Liver (tissue), 9 donors: ENCODE measurements around the gene TCF7L2. TPM values are rescaled to one million over a fixed set of nuclear protein-coding genes. Genes with fewer than 3 reads are reported as not detected.

Experiments used
- DNase-seq: peaks from one replicate; pipeline ENCODE4 v3.0.0-alpha.2; 2017; ENCODE audit warnings: low spot score
- H3K27ac ChIP-seq, 2 donors: one replicate each; pipeline ENCODE4 v1.7.0; 2013; ENCODE audit warnings: inconsistent platforms in 2 of 2, low read length in 2 of 2, control low read depth in 1 of 2, low read depth in 1 of 2, mild to moderate bottlenecking in 1 of 2
- H3K27me3 ChIP-seq, 4 donors: one replicate each; pipeline versions ENCODE4 v1.6.1 to v1.7.0; 2013; ENCODE audit warnings: low read length in 3 of 4, inconsistent platforms in 1 of 4, mild to moderate bottlenecking in 1 of 4, moderate library complexity in 1 of 4; ENCODE audit not compliant: control insufficient read depth in 4 of 4, insufficient read depth in 4 of 4
- H3K36me3 ChIP-seq, 4 donors: one replicate each; pipeline versions ENCODE4 v1.6.1 to v1.7.0; 2013; ENCODE audit warnings: low read length in 3 of 4, mild to moderate bottlenecking in 3 of 4, low read depth in 1 of 4, moderate library complexity in 1 of 4; ENCODE audit not compliant: control insufficient read depth in 4 of 4, insufficient read depth in 3 of 4
- H3K4me1 ChIP-seq, 4 donors: one replicate each; pipeline versions ENCODE4 v1.6.1 to v1.7.0; 2013; ENCODE audit warnings: low read length in 3 of 4, mild to moderate bottlenecking in 3 of 4, moderate library complexity in 1 of 4; ENCODE audit not compliant: control insufficient read depth in 4 of 4, insufficient read depth in 4 of 4
- H3K4me3 ChIP-seq, 3 donors: one replicate each; pipeline versions ENCODE4 v1.6.1 to v1.7.0; 2013; ENCODE audit warnings: low read length in 3 of 3, control low read depth in 1 of 3, low read depth in 1 of 3, mild to moderate bottlenecking in 1 of 3
- H3K9ac ChIP-seq, 2 donors: one replicate each; pipeline ENCODE4 v1.7.0; 2013; ENCODE audit warnings: low read length in 2 of 2, mild to moderate bottlenecking in 2 of 2, moderate library complexity in 2 of 2, control low read depth in 1 of 2, low read depth in 1 of 2
- H3K9me3 ChIP-seq, 4 donors: one replicate each; pipeline versions ENCODE4 v1.6.1 to v1.7.0; 2013; ENCODE audit warnings: low read length in 3 of 4; ENCODE audit not compliant: control insufficient read depth in 4 of 4
- EGR1 ChIP-seq, 2 donors: IDR thresholded peaks; 2 replicates each; pipeline ENCODE4 v1.6.1; 2016 to 2018; ENCODE audit warnings: antibody characterized with exemption in 2 of 2, low read depth in 2 of 2
- FOXA1 ChIP-seq: IDR thresholded peaks from 2 replicates; pipeline ENCODE4 v1.6.1; 2016; ENCODE audit warnings: antibody characterized with exemption
- FOXA2 ChIP-seq: IDR thresholded peaks from 2 replicates; pipeline ENCODE4 v1.6.1; 2016; ENCODE audit warnings: antibody characterized with exemption
- GABPA ChIP-seq, 2 donors: IDR thresholded peaks in 1 of 2; conservative IDR thresholded peaks in 1 of 2; 2 replicates each; pipeline ENCODE4 v1.6.1; 2016; ENCODE audit warnings: antibody characterized with exemption in 2 of 2, mild to moderate bottlenecking in 1 of 2, moderate library complexity in 1 of 2
- HNF4A ChIP-seq, 2 donors: conservative IDR thresholded peaks; 2 replicates each; pipeline ENCODE4 v1.6.1; 2016; ENCODE audit warnings: antibody characterized with exemption in 2 of 2, mild to moderate bottlenecking in 2 of 2
- HNF4G ChIP-seq: IDR thresholded peaks from 2 replicates; pipeline ENCODE4 v1.6.1; 2016; ENCODE audit warnings: antibody characterized with exemption
- JUND ChIP-seq, 2 donors: IDR thresholded peaks; 2 replicates each; pipeline ENCODE4 v1.6.1; 2016; ENCODE audit warnings: antibody characterized with exemption in 2 of 2
- NR2F2 ChIP-seq: IDR thresholded peaks from 2 replicates; pipeline ENCODE4 v1.6.1; 2016; ENCODE audit warnings: antibody characterized with exemption
- RAD21 ChIP-seq, 2 donors: IDR thresholded peaks; 2 replicates each; pipeline ENCODE4 v1.6.1; 2016; ENCODE audit warnings: antibody characterized with exemption in 2 of 2, mild to moderate bottlenecking in 2 of 2
- RXRA ChIP-seq, 2 donors: IDR thresholded peaks; 2 replicates each; pipeline ENCODE4 v1.6.1; 2017 to 2018; ENCODE audit warnings: antibody characterized with exemption in 2 of 2, mild to moderate bottlenecking in 1 of 2
- SP1 ChIP-seq: IDR thresholded peaks from 2 replicates; pipeline ENCODE4 v1.6.1; 2018; ENCODE audit warnings: antibody characterized with exemption, mild to moderate bottlenecking
- TAF1 ChIP-seq: conservative IDR thresholded peaks from 2 replicates; pipeline ENCODE4 v1.6.1; 2016; ENCODE audit warnings: antibody characterized with exemption, mild to moderate bottlenecking
- YY1 ChIP-seq: IDR thresholded peaks from 2 replicates; pipeline ENCODE4 v1.6.1; 2016; ENCODE audit warnings: antibody characterized with exemption, mild to moderate bottlenecking
- WGBS: extraction: QIAGEN DNeasy Blood & Tissue Kit; methylation state at CpG from one replicate; pipeline ENCODE4 v1.1.7; 2013; 5-methylcytosine and 5-hydroxymethylcytosine counted together
- polyA plus RNA-seq, 2 donors: library from polyadenylated mRNA; stranded (reverse) in 1 of 2; unstranded in 1 of 2; fragments of 200-250 nt in 1 of 2; fragments of >200 nt in 1 of 2; fragmentation: Nextera tagmentation in 1 of 2; extraction: Ambion mirVana in 1 of 2; gene quantifications; one replicate each; pipeline versions ENCODE4 v1.2.1 to v1.2.3, GENCODE V29; 2013 to 2015
- total RNA-seq, 2 donors: library from RNA; depleted of rRNA; stranded (reverse); fragments of >200 nt; gene quantifications; one replicate each; pipeline ENCODE4 v1.2.3, GENCODE V29; 2014
- TF ChIP-seq, protein P1 (sequence below): IDR thresholded peaks from 2 replicates; pipeline ENCODE4 v1.6.1; 2016; ENCODE audit warnings: antibody characterized with exemption
- TF ChIP-seq, protein P2 (sequence below): IDR thresholded peaks from 2 replicates; pipeline ENCODE4 v1.6.1; 2016; ENCODE audit warnings: antibody characterized with exemption
- TF ChIP-seq, protein P3 (sequence below): IDR thresholded peaks from 2 replicates; pipeline ENCODE4 v1.6.1; 2016; ENCODE audit warnings: antibody characterized with exemption
- TF ChIP-seq, protein P4 (sequence below): fragments of 150-350 bp; IDR thresholded peaks from 2 replicates; pipeline ENCODE4 v1.5.1; 2017; ENCODE audit warnings: improper control_type of control experiment, low read depth, low read length; ENCODE audit not compliant: missing input control
- TF ChIP-seq, protein P5 (sequence below): IDR thresholded peaks from 2 replicates; pipeline ENCODE4 v1.6.1; 2016; ENCODE audit warnings: antibody characterized with exemption, mild to moderate bottlenecking
- donor health status: healthy.
- donor health status: healthy.
- donor health status: healthy.
- donor health status: healthy.
- donor health status: healthy.

Gene TCF7L2
- total and polyA plus RNA-seq, 4 donors, result 4.9 to 18.0 (median 8.3) TPM

DNA sequence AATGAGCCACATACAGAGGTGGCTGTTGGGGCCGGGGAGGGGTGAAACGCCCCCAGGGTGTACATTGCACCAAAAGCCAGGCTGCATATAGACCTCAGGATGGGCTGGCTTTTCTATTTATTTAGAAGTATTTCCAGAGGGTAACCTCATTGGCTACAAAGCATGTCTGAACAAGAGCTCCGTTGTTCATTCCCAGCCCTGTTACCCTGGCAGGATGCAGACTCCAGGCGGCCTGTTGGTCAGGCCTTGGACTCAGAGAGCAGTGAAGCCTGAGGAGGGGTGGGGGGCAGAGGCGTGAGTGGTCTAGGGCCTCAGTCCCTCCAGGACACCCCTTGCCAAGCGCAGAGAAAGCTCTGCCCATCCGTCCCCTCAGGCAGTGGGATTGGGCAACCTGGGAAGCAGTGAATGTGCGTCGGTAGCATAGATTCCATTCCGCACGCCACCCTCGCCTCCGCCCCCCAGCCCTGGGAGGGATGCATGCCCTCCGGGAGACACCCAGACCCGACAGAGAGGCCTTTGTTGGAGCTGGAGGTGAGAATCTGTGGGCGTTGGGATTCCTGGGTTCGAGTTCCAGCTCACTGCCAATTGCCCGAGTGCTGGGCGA lies 41.9 kb downstream of the TCF7L2 start:
- no peaks in the 10 kb centered on the region for H3K9me3 ChIP-seq
- peaks cover 0 to 14% (median 6%) of the 10 kb centered on the region in 4 donors for H3K36me3 ChIP-seq
- H3K9ac ChIP-seq, result no peak overlapping the region
- H3K4me3 ChIP-seq, result no peak overlapping the region
- H3K27me3 ChIP-seq, result no peaks in the 10 kb centered on the region
- H3K4me1 ChIP-seq, result no peaks in the 10 kb centered on the region
- TF ChIP-seq, protein P1, sequence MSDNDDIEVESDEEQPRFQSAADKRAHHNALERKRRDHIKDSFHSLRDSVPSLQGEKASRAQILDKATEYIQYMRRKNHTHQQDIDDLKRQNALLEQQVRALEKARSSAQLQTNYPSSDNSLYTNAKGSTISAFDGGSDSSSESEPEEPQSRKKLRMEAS, result no peak
- no peak for TF ChIP-seq GABPA (IDR thresholded peaks at IDR 0.05 in 1 of 2, conservative IDR thresholded peaks at IDR 0.05 in 1 of 2)
- TF ChIP-seq RXRA (IDR thresholded peaks at IDR 0.05), result no peak
- TF ChIP-seq, protein P2, sequence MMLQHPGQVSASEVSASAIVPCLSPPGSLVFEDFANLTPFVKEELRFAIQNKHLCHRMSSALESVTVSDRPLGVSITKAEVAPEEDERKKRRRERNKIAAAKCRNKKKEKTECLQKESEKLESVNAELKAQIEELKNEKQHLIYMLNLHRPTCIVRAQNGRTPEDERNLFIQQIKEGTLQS, result no peak
- TF ChIP-seq JUND (IDR thresholded peaks at IDR 0.05), result no peak
- TF ChIP-seq NR2F2, result no peak
- no peak for TF ChIP-seq RAD21 (IDR thresholded peaks at IDR 0.05)
- TF ChIP-seq, protein P3, sequence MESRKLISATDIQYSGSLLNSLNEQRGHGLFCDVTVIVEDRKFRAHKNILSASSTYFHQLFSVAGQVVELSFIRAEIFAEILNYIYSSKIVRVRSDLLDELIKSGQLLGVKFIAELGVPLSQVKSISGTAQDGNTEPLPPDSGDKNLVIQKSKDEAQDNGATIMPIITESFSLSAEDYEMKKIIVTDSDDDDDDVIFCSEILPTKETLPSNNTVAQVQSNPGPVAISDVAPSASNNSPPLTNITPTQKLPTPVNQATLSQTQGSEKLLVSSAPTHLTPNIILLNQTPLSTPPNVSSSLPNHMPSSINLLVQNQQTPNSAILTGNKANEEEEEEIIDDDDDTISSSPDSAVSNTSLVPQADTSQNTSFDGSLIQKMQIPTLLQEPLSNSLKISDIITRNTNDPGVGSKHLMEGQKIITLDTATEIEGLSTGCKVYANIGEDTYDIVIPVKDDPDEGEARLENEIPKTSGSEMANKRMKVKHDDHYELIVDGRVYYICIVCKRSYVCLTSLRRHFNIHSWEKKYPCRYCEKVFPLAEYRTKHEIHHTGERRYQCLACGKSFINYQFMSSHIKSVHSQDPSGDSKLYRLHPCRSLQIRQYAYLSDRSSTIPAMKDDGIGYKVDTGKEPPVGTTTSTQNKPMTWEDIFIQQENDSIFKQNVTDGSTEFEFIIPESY, result no peak
- TF ChIP-seq FOXA2, result no peak
- no peak for TF ChIP-seq TAF1
- TF ChIP-seq, protein P4, sequence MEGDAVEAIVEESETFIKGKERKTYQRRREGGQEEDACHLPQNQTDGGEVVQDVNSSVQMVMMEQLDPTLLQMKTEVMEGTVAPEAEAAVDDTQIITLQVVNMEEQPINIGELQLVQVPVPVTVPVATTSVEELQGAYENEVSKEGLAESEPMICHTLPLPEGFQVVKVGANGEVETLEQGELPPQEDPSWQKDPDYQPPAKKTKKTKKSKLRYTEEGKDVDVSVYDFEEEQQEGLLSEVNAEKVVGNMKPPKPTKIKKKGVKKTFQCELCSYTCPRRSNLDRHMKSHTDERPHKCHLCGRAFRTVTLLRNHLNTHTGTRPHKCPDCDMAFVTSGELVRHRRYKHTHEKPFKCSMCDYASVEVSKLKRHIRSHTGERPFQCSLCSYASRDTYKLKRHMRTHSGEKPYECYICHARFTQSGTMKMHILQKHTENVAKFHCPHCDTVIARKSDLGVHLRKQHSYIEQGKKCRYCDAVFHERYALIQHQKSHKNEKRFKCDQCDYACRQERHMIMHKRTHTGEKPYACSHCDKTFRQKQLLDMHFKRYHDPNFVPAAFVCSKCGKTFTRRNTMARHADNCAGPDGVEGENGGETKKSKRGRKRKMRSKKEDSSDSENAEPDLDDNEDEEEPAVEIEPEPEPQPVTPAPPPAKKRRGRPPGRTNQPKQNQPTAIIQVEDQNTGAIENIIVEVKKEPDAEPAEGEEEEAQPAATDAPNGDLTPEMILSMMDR, result no peak
- TF ChIP-seq HNF4G, result no peak
- TF ChIP-seq EGR1 (IDR thresholded peaks at IDR 0.05; ENCODE audit: low read depth in 2 of 2), result no peak
- no peak for TF ChIP-seq YY1
- TF ChIP-seq SP1, result no peak
- no peak for TF ChIP-seq HNF4A (conservative IDR thresholded peaks at IDR 0.05)
- no peak for TF ChIP-seq FOXA1
- TF ChIP-seq, protein P5, sequence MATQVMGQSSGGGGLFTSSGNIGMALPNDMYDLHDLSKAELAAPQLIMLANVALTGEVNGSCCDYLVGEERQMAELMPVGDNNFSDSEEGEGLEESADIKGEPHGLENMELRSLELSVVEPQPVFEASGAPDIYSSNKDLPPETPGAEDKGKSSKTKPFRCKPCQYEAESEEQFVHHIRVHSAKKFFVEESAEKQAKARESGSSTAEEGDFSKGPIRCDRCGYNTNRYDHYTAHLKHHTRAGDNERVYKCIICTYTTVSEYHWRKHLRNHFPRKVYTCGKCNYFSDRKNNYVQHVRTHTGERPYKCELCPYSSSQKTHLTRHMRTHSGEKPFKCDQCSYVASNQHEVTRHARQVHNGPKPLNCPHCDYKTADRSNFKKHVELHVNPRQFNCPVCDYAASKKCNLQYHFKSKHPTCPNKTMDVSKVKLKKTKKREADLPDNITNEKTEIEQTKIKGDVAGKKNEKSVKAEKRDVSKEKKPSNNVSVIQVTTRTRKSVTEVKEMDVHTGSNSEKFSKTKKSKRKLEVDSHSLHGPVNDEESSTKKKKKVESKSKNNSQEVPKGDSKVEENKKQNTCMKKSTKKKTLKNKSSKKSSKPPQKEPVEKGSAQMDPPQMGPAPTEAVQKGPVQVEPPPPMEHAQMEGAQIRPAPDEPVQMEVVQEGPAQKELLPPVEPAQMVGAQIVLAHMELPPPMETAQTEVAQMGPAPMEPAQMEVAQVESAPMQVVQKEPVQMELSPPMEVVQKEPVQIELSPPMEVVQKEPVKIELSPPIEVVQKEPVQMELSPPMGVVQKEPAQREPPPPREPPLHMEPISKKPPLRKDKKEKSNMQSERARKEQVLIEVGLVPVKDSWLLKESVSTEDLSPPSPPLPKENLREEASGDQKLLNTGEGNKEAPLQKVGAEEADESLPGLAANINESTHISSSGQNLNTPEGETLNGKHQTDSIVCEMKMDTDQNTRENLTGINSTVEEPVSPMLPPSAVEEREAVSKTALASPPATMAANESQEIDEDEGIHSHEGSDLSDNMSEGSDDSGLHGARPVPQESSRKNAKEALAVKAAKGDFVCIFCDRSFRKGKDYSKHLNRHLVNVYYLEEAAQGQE, result no peak
- no peak for DNase-seq
- H3K27ac ChIP-seq, result no peak overlapping the region
- 93% methylated on average over 19 of the region's 19 CpGs for WGBS
